HepG2 (cell line): Measurements from ENCODE around the gene TANC1. TPM values are rescaled to one million over a fixed set of nuclear protein-coding genes. Genes with fewer than 3 reads are reported as not detected.
A peak's percentile ranks its signal among the peaks of the same experiment; 100 is the strongest.

Experiments
- ATAC-seq: fragments of 200-7000 bp; cut with Tn5 transposase; 3 replicates; pipeline ENCODE4 v1.9.1; 2020; ENCODE audit warnings: mild to moderate bottlenecking, moderate library complexity
- BruUV-seq: library from RNA; stranded (reverse); fragments of 400-500 nt; replicated peaks from 2 replicates; lab custom pipeline; 2021; lab: Mats Ljungman, UMichigan
- CTCF ChIA-PET: fragments of 300-600 bp; formaldehyde crosslinking; extraction: SDS; loops from one replicate; lab custom pipeline; 2021; ENCODE audit warnings: low total read pairs, inconsistent platforms, low intra/inter-chr PET ratio; lab: Yijun Ruan, JAX
- POLR2A ChIA-PET: fragments of 350-600 bp; sonication (Branson Sonifier 250); formaldehyde crosslinking; loops from one replicate; lab custom pipeline; 2020; ENCODE audit warnings: antibody characterized with exemption, inconsistent platforms; lab: Yijun Ruan, JAX
- DNase-seq: peaks from one replicate; pipeline ENCODE4 v3.0.0-alpha.2; 2015; ENCODE audit warnings: low spot score
- FAIRE-seq: peaks from 3 replicates; lab custom pipeline; 2011; peaks lifted over from hg19 to GRCh38; lab: Jason Lieb, UNC
- H2AFZ ChIP-seq: one replicate; pipeline ENCODE4 v1.6.1; 2011; ENCODE audit warnings: low read length, inconsistent platforms
- H3K27ac ChIP-seq: fragments of 300-600 bp; 3 replicates; pipeline ENCODE4 v1.8.0; 2011; ENCODE audit warnings: mixed run types, mild to moderate bottlenecking, mixed read lengths, low read length, inconsistent platforms; ENCODE audit not compliant: insufficient read depth; ENCODE audit errors: extremely low read length
- H3K27me3 ChIP-seq, 2 experiments: fragments of 200-600 bp in 1 of 2; 2 replicates in 1 of 2; 3 replicates in 1 of 2; pipeline versions ENCODE4 v1.6.0 to v1.8.0; 2011; ENCODE audit warnings: low read length in 2 of 2, mild to moderate bottlenecking in 2 of 2, moderate library complexity in 2 of 2, inconsistent platforms in 1 of 2; ENCODE audit not compliant: insufficient read depth in 2 of 2, control insufficient read depth in 1 of 2
- H3K36me3 ChIP-seq, 2 experiments: fragments of 200-600 bp in 1 of 2; replicated peaks in 1 of 2; 2 replicates in 1 of 2; 3 replicates in 1 of 2; pipeline versions ENCODE4 v1.5.1 to v1.8.0; 2011; ENCODE audit warnings: low read length in 2 of 2, inconsistent platforms in 1 of 2; ENCODE audit not compliant: insufficient read depth in 2 of 2, control insufficient read depth in 1 of 2
- H3K4me1 ChIP-seq: 2 replicates; pipeline ENCODE4 v1.5.1; 2012; ENCODE audit warnings: low read length, inconsistent platforms; ENCODE audit not compliant: insufficient read depth
- H3K4me2 ChIP-seq: 2 replicates; pipeline ENCODE4 v1.6.0; 2011; ENCODE audit warnings: low read depth, low read length, inconsistent platforms
- H3K4me3 ChIP-seq, 3 experiments: fragments of 200-600 bp in 1 of 3; sonication (generic), shearing (Covaris generic) in 1 of 3; replicated peaks in 1 of 3; 2 replicates each; pipeline ENCODE4 v1.5.1; 2011 to 2016; ENCODE audit warnings: low read length in 3 of 3, inconsistent platforms in 2 of 3, low read depth in 2 of 3, mild to moderate bottlenecking in 2 of 3, control low read depth in 1 of 3, mixed read lengths in 1 of 3; ENCODE audit not compliant: insufficient read depth in 1 of 3
- H3K79me2 ChIP-seq: one replicate; pipeline ENCODE4 v1.6.1; 2011; ENCODE audit warnings: low read length, inconsistent platforms; ENCODE audit not compliant: insufficient read depth
- H3K9ac ChIP-seq: 2 replicates; pipeline ENCODE4 v1.6.0; 2011; ENCODE audit warnings: mild to moderate bottlenecking, low read depth, low read length, inconsistent platforms; ENCODE audit not compliant: insufficient read depth
- H3K9me3 ChIP-seq: 2 replicates; pipeline ENCODE4 v1.5.1; 2012; ENCODE audit warnings: mild to moderate bottlenecking, low read length
- H4K20me1 ChIP-seq: 2 replicates; pipeline ENCODE4 v1.6.0; 2011; ENCODE audit warnings: inconsistent platforms, mild to moderate bottlenecking, low read length, moderate library complexity; ENCODE audit not compliant: insufficient read depth
- ARNT2 ChIP-seq: sonication (generic); formaldehyde crosslinking; IDR thresholded peaks from 2 replicates; pipeline ENCODE4 v1.8.0; 2022; ENCODE audit warnings: mild to moderate bottlenecking, low read depth, missing genetic modification reagents, moderate library complexity
- CEBPG ChIP-seq: IDR thresholded peaks from 2 replicates; pipeline ENCODE4 v1.6.1; 2016
- CREB1 ChIP-seq, 2 experiments: fragments of 450-650 bp in 1 of 2; IDR thresholded peaks; 2 replicates each; pipeline ENCODE4 v1.6.1; 2016 to 2017; ENCODE audit warnings: control low read depth in 1 of 2, mild to moderate bottlenecking in 1 of 2, missing compliant biosample characterization in 1 of 2, missing genetic modification characterization in 1 of 2
- CREB3 ChIP-seq: sonication (generic); formaldehyde crosslinking; IDR thresholded peaks from 2 replicates; pipeline ENCODE4 v1.5.0; 2020; ENCODE audit warnings: missing genetic modification reagents
- FOSL2 ChIP-seq: sonication (generic); formaldehyde crosslinking; IDR thresholded peaks from 2 replicates; pipeline ENCODE4 v1.4.0; 2020; ENCODE audit warnings: missing genetic modification reagents
- FOXA3 ChIP-seq: IDR thresholded peaks from 2 replicates; pipeline ENCODE4 v1.6.1; 2016; ENCODE audit warnings: missing genetic modification reagents, missing compliant biosample characterization
- KDM4B ChIP-seq: sonication (generic); formaldehyde crosslinking; IDR thresholded peaks from 2 replicates; pipeline ENCODE4 v1.4.0; 2020; ENCODE audit warnings: missing genetic modification reagents
- KDM5A ChIP-seq: fragments of 200-600 bp; sonication (generic); IDR thresholded peaks from 2 replicates; pipeline ENCODE4 v1.7.0; 2018; ENCODE audit warnings: antibody characterized with exemption, mild to moderate bottlenecking, low read length, borderline replicate concordance
- KLF16 ChIP-seq, 2 experiments: sonication (generic) in 1 of 2; formaldehyde crosslinking in 1 of 2; IDR thresholded peaks; 2 replicates each; pipeline versions ENCODE4 v1.6.1 to v1.8.0; 2016 to 2023; ENCODE audit warnings: missing genetic modification reagents in 2 of 2, missing compliant biosample characterization in 1 of 2
- LCORL ChIP-seq, 2 experiments: fragments of 450-650 bp in 1 of 2; sonication (generic) in 1 of 2; formaldehyde crosslinking in 1 of 2; IDR thresholded peaks; 2 replicates each; pipeline versions ENCODE4 v1.5.0 to v1.6.1; 2017 to 2020; ENCODE audit warnings: antibody characterized with exemption in 1 of 2, missing genetic modification reagents in 1 of 2
- MAFF ChIP-seq: IDR thresholded peaks from 2 replicates; pipeline ENCODE4 v1.6.1; 2011; ENCODE audit warnings: low read depth, low read length, improper control_type of control experiment
- NR2F6 ChIP-seq, 2 experiments: IDR thresholded peaks; 2 replicates each; pipeline ENCODE4 v1.6.1; 2016; ENCODE audit warnings: antibody characterized with exemption in 1 of 2, mild to moderate bottlenecking in 1 of 2
- RXRB ChIP-seq: IDR thresholded peaks from 2 replicates; pipeline ENCODE4 v1.6.1; 2016; ENCODE audit warnings: borderline replicate concordance, missing genetic modification reagents, missing compliant biosample characterization
- SMC3 ChIP-seq: IDR thresholded peaks from 2 replicates; pipeline ENCODE4 v1.6.1; 2011; ENCODE audit warnings: low read length, improper control_type of control experiment
- STAG1 ChIP-seq: sonication (generic); formaldehyde crosslinking; IDR thresholded peaks from 2 replicates; pipeline ENCODE4 v1.4.0; 2020; ENCODE audit warnings: missing genetic modification reagents
- TEAD3 ChIP-seq: optimal IDR thresholded peaks from 2 replicates; pipeline ENCODE3; 2016; ENCODE audit warnings: borderline replicate concordance
- XRCC5 ChIP-seq: fragments of 200-400 bp; formaldehyde crosslinking; optimal IDR thresholded peaks from 2 replicates; pipeline ENCODE3; 2017; ENCODE audit warnings: mild to moderate bottlenecking, low read length
- ZNF354B ChIP-seq: sonication (generic); formaldehyde crosslinking; IDR thresholded peaks from 2 replicates; pipeline ENCODE4 v1.8.0; 2022; ENCODE audit warnings: mild to moderate bottlenecking, missing genetic modification reagents
- ZNF557 ChIP-seq: sonication (generic); formaldehyde crosslinking; IDR thresholded peaks from 2 replicates; pipeline ENCODE4 v1.4.0; 2020; ENCODE audit warnings: missing genetic modification reagents
- ZNF891 ChIP-seq: sonication (generic); formaldehyde crosslinking; IDR thresholded peaks from 2 replicates; pipeline ENCODE4 v1.5.0; 2020; ENCODE audit warnings: mild to moderate bottlenecking, missing genetic modification reagents
- WGBS: methylation state at CpG from one replicate; pipeline ENCODE4 v1.1.6; 2017; ENCODE audit warnings: low lambda C conversion rate; 5-methylcytosine and 5-hydroxymethylcytosine counted together
- in situ Hi-C: cut with HindIII; loops from 2 replicates; pipeline ENCODE4 v1.10.0; 2017; ENCODE audit warnings: low pct_unique_long_range_greater_than_20kb; ENCODE audit not compliant: extremely low pct_ligation_motif_present
- intact Hi-C: fragments of 100-400 bp; cut with micrococcal nuclease; formaldehyde crosslinking; loops from one replicate; pipeline ENCODE4 v1.10.0; 2022; ENCODE audit not compliant: unreplicated experiment
- polyA plus RNA-seq, 8 experiments: library from polyadenylated mRNA; depleted of rRNA in 3 of 8; stranded (reverse) in 7 of 8; unstranded in 1 of 8; fragments of >200 nt; fragmentation: Illumina TruSeq in 4 of 8; extraction: Trizol in 4 of 8; gene quantifications; 2 replicates each; pipeline versions ENCODE4 v1.2.1 to v1.2.3, GENCODE V29; 2011 to 2016; ENCODE audit warnings: low read depth in 4 of 8, missing spikeins in 1 of 8, mixed read lengths in 1 of 8; ENCODE audit not compliant: insufficient read depth in 1 of 8
- total RNA-seq, 5 experiments: library from RNA; depleted of rRNA; stranded (reverse); fragments of >200 nt; fragmentation: Illumina TruSeq; extraction: Trizol; gene quantifications; 2 replicates each; pipeline ENCODE4 v1.2.3, GENCODE V29; 2016; ENCODE audit warnings: low read depth in 1 of 5
- TF ChIP-seq, protein P1 (sequence below): sonication (generic); formaldehyde crosslinking; conservative IDR thresholded peaks from 2 replicates; pipeline ENCODE4 v1.5.0; 2020; ENCODE audit warnings: missing genetic modification reagents

Gene TANC1
- total and polyA plus RNA-seq, 2 of the 13 experiments (the other 11 are each of a cell fraction or from before 2014, with no cell fraction given): 2.3 to 5.6 TPM

GRCh38 chr2:159035790-159036411 lies 67.5 kb downstream of the TANC1 start:
- in situ Hi-C loops: loop anchor here (10.0 kb wide), 1 partner anchor 79 kb away; no protein-coding TSS in a partner anchor
- DNase-seq: peak; percentile 83
- TF ChIP-seq KDM5A (no peak), SMC3 (peak; percentile 93), ZNF354B (CRISPR knock-in tag) (no peak), KLF16 (CRISPR knock-in tag; IDR thresholded peaks at IDR 0.05) (no peak), MAFF (0 out of 2 replicates have a peak, but pooled peaks have one; percentile 5), CEBPG (0 out of 2 replicates have a peak, but pooled peaks have one; percentile 5), ZNF891 (CRISPR knock-in tag) (no peak), LCORL (IDR thresholded peaks at IDR 0.05) (no peak), LCORL (CRISPR knock-in tag; IDR thresholded peaks at IDR 0.05) (peak; percentile 31; the same call in 1 of the 2 replicates), RXRB (CRISPR knock-in tag) (peak; percentile 85), TEAD3 (CRISPR knock-in tag) (peak; percentile 72), STAG1 (CRISPR knock-in tag) (peak; percentile 91), ARNT2 (CRISPR knock-in tag) (no peak), CREB3 (CRISPR knock-in tag) (no peak), ZNF557 (CRISPR knock-in tag) (no peak), NR2F6 (IDR thresholded peaks at IDR 0.05) (no peak), NR2F6 (CRISPR knock-in tag; IDR thresholded peaks at IDR 0.05) (peak; percentile 48; the same call in 1 of the 2 replicates), KDM4B (CRISPR knock-in tag) (no peak), CREB1 (IDR thresholded peaks at IDR 0.05) (peak; percentile 37; the same call in 1 of the 2 replicates), CREB1 (CRISPR knock-in tag; IDR thresholded peaks at IDR 0.05) (0 out of 2 replicates have a peak, but pooled peaks have one; percentile 31), FOXA3 (CRISPR knock-in tag) (0 out of 2 replicates have a peak, but pooled peaks have one; percentile 10), FOSL2 (CRISPR knock-in tag) (peak; percentile 54; the same call in 1 of the 2 replicates), XRCC5 (peak; percentile 35)
- TF ChIP-seq, protein P1, sequence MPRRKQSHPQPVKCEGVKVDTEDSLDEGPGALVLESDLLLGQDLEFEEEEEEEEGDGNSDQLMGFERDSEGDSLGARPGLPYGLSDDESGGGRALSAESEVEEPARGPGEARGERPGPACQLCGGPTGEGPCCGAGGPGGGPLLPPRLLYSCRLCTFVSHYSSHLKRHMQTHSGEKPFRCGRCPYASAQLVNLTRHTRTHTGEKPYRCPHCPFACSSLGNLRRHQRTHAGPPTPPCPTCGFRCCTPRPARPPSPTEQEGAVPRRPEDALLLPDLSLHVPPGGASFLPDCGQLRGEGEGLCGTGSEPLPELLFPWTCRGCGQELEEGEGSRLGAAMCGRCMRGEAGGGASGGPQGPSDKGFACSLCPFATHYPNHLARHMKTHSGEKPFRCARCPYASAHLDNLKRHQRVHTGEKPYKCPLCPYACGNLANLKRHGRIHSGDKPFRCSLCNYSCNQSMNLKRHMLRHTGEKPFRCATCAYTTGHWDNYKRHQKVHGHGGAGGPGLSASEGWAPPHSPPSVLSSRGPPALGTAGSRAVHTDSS (CRISPR knock-in tag): no peak

More at GRCh38 chr2:159035790-159036411, 67.5 kb downstream of the TANC1 start:
- no peak overlapping the region for H2AFZ ChIP-seq
- no peak overlapping the region for H3K27ac ChIP-seq
- H3K9ac ChIP-seq: no peak overlapping the region
- no peaks in the 10 kb centered on the region for H4K20me1 ChIP-seq
- no TSS peak for BruUV-seq
- H3K4me1 ChIP-seq: peaks cover 14% of the 10 kb centered on the region
- H3K27me3 ChIP-seq: no peaks in the 10 kb centered on the region
- ChIA-PET CTCF (interaction anchor here (1.1 to 2.9 kb wide), 2 partner anchors 83 to 772 kb away, joined by 3 to 18 read pairs; no protein-coding TSS in a partner anchor), POLR2A (interaction anchor here (1.4 to 1.5 kb wide), 2 partner anchors 37 to 83 kb away, joined by 3 to 6 read pairs; no protein-coding TSS in a partner anchor)
- 55% methylated on average over 10 of the region's 10 CpGs for WGBS
- no peaks in the 10 kb centered on the region for H3K79me2 ChIP-seq
- ATAC-seq (peak; percentile 100), FAIRE-seq (peak; percentile 77)
- no peaks in the 10 kb centered on the region for H3K9me3 ChIP-seq
- no peak overlapping the region for H3K4me2 ChIP-seq
- no peaks in the 10 kb centered on the region for H3K36me3 ChIP-seq
- no peak overlapping the region for H3K4me3 ChIP-seq
- intact Hi-C loops: loop anchor here (1.0 to 5.0 kb wide), 4 partner anchors 82 to 933 kb away; no protein-coding TSS in a partner anchor
